ENCODE data around the gene HBE1. TPM values are rescaled to one million over a fixed set of nuclear protein-coding genes. Genes with fewer than 3 reads are reported as not detected.

The HBE1 gene
- total and polyA plus RNA-seq, 9 donors: 0.38 to 2.2 (median 0.62) TPM; not detected in 5

- Histone ChIP-seq H3K4me1 (ENCODE audit: insufficient read depth) (no peaks in the 10 kb centered on the region), H3K27ac (no peak overlapping the region), H3K27me3 (no peaks in the 10 kb centered on the region), H3K4me3 (no peak overlapping the region), H3K36me3 (no peaks in the 10 kb centered on the region), H3K9me3 (no peaks in the 10 kb centered on the region)
- intact Hi-C loops (cut with DNase I): no loop called here
- no peak for DNase-seq
- TF ChIP-seq POLR2A (IDR thresholded peaks at IDR 0.05): no peak
- 69 to 85% (median 76%) methylated on average over 1 of the region's 1 CpG for whole genome bisulfite sequencing, 3 donors
Observed at GRCh38 chr11:5240056-5240455, 29.7 kb downstream of the HBE1 start.

GRCh38 chr11:5239046-5239445, 30.7 kb downstream of the HBE1 start:
- intact Hi-C loops (cut with DNase I): no loop called here
- H3K4me1 ChIP-seq (ENCODE audit: insufficient read depth): no peaks in the 10 kb centered on the region
- TF ChIP-seq, protein P1, sequence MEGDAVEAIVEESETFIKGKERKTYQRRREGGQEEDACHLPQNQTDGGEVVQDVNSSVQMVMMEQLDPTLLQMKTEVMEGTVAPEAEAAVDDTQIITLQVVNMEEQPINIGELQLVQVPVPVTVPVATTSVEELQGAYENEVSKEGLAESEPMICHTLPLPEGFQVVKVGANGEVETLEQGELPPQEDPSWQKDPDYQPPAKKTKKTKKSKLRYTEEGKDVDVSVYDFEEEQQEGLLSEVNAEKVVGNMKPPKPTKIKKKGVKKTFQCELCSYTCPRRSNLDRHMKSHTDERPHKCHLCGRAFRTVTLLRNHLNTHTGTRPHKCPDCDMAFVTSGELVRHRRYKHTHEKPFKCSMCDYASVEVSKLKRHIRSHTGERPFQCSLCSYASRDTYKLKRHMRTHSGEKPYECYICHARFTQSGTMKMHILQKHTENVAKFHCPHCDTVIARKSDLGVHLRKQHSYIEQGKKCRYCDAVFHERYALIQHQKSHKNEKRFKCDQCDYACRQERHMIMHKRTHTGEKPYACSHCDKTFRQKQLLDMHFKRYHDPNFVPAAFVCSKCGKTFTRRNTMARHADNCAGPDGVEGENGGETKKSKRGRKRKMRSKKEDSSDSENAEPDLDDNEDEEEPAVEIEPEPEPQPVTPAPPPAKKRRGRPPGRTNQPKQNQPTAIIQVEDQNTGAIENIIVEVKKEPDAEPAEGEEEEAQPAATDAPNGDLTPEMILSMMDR (IDR thresholded peaks at IDR 0.05): no peak
- TF ChIP-seq POLR2A (IDR thresholded peaks at IDR 0.05) (no peak), EP300 (IDR thresholded peaks at IDR 0.05) (no peak)
- no peak for DNase-seq
- H3K27ac ChIP-seq: no peak overlapping the region
- H3K4me3 ChIP-seq: no peak overlapping the region
- no peaks in the 10 kb centered on the region for H3K9me3 ChIP-seq
- H3K27me3 ChIP-seq: no peaks in the 10 kb centered on the region
- H3K36me3 ChIP-seq: no peaks in the 10 kb centered on the region

DNA sequence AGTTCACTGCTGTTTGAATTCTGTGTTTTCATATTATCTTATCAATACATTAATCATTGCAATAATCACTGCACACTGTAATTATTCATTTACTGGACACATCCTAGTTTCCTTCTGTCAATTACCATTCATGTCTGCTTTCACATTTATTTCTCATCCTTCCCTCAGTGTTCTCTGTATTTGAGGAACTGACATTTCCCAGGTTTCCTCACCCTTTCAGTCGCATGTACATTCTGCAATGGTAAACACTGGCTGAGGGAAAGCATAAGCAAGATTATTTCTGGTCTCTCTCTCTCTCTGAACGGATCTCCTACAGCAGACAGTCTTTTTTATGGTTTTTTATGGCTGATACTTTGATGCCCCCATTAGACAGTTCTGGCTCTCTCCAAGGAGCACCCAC, 31.3 kb downstream of the HBE1 start:
- Histone ChIP-seq H3K9me3 (no peaks in the 10 kb centered on the region), H3K36me3 (no peaks in the 10 kb centered on the region), H3K27ac (no peak overlapping the region), H3K4me1 (ENCODE audit: insufficient read depth) (no peaks in the 10 kb centered on the region), H3K27me3 (no peaks in the 10 kb centered on the region), H3K4me3 (no peak overlapping the region)
- TF ChIP-seq POLR2A (IDR thresholded peaks at IDR 0.05): no peak
- no peak for DNase-seq
- intact Hi-C loops (cut with DNase I): no loop called here
- WGBS, 3 donors: 37 to 62% (median 37%) methylated on average over 2 of the region's 2 CpGs

DNA sequence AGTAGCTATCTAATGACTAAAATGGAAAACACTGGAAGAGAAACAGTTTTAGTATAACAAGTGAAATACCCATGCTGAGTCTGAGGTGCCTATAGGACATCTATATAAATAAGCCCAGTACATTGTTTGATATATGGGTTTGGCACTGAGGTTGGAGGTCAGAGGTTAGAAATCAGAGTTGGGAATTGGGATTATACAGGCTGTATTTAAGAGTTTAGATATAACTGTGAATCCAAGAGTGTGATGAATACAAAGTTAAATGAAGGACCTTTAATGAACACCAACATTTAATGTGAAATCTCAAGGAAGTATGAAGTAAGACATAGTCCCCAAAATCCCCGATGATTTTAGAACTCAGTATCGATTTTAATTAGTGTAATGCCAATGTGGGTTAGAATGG, 32.3 kb downstream of the HBE1 start:
- Histone ChIP-seq H3K4me1 (ENCODE audit: insufficient read depth) (no peaks in the 10 kb centered on the region), H3K27ac (no peak overlapping the region), H3K36me3 (no peaks in the 10 kb centered on the region), H3K27me3 (no peaks in the 10 kb centered on the region), H3K4me3 (no peak overlapping the region), H3K9me3 (no peaks in the 10 kb centered on the region)
- WGBS, 3 donors: 43 to 91% (median 47%) methylated on average over 2 of the region's 2 CpGs
- DNase-seq: no peak
- TF ChIP-seq, protein P1 (IDR thresholded peaks at IDR 0.05): no peak
- intact Hi-C loops (cut with DNase I): no loop called here

DNA sequence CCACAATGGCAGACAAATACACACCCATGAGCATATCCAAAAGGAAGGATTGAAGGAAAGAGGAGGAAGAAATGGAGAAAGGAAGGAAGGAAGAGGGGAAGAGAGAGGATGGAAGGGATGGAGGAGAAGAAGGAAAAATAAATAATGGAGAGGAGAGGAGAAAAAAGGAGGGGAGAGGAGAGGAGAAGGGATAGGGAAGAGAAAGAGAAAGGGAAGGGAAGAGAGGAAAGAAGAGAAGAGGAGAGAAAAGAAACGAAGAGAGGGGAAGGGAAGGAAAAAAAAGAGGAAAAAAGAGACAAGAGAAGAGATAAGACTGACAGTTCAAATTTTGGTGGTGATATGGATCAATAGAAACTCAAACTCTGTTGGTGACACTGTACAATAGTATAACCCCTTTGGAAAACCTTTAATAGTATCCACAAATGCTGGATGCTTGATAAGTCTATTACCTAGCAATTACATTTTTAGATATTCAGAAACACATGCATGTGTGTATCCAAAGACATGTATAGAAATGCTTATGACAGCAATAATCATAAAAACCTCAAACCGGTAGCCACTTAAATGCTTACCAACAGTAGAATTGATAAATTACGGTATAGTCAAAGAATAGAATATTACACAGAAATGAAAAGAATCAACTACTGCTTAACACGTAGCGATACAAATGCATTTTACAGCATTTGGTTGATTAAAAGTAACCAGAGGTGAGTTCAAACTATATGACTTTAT, 34.2 kb downstream of the HBE1 start:
- DNase-seq: no peak
- intact Hi-C loops (cut with DNase I): no loop called here
- H3K27me3 ChIP-seq: no peaks in the 10 kb centered on the region
- WGBS, 3 donors: 90 to 92% (median 91%) methylated on average over 5 of the region's 5 CpGs
- no peak overlapping the region for H3K4me3 ChIP-seq
- no peaks in the 10 kb centered on the region for H3K36me3 ChIP-seq
- no peaks in the 10 kb centered on the region for H3K4me1 ChIP-seq (ENCODE audit: insufficient read depth)
- no peak for TF ChIP-seq EP300 (IDR thresholded peaks at IDR 0.05)
- TF ChIP-seq, protein P1 (IDR thresholded peaks at IDR 0.05): no peak
- no peak for TF ChIP-seq POLR2A (IDR thresholded peaks at IDR 0.05)
- no peaks in the 10 kb centered on the region for H3K9me3 ChIP-seq
- H3K27ac ChIP-seq: no peak overlapping the region
